ENCODE measurements around the gene MRTO4.

GRCh38 chr1:19222979-19223824 is 28.4 kb upstream of the MRTO4 start:
- TF ChIP-seq ZNF121 (tag by site-specific recombination; IDR thresholded peaks at IDR 0.05) (no peak), ZNF398 (tag by site-specific recombination; IDR thresholded peaks at IDR 0.05) (no peak), SP2 (tag by site-specific recombination; IDR thresholded peaks at IDR 0.05) (no peak), CTCF (tag by site-specific recombination; IDR thresholded peaks at IDR 0.05) (no peak)

All from HEK293 (cell line).